Sigmoid colon (tissue), 4 donors: ENCODE measurements around the gene BPTF.

ENCODE experiments used
- POLR2A ChIP-seq, 2 donors: fragments of 450-650 bp; IDR thresholded peaks; one replicate each; pipeline ENCODE4 v1.6.1; 2016; ENCODE audit warnings: antibody characterized with exemption in 2 of 2, mild to moderate bottlenecking in 2 of 2, moderate library complexity in 2 of 2
- POLR2AphosphoS5 ChIP-seq, 4 donors: sonication (generic); formaldehyde crosslinking; IDR thresholded peaks; one replicate each; pipeline ENCODE4 v1.6.1; 2017; ENCODE audit warnings: antibody characterized with exemption in 4 of 4

- TF ChIP-seq POLR2A (IDR thresholded peaks at IDR 0.05) (no peak), POLR2AphosphoS5 (IDR thresholded peaks at IDR 0.05) (no peak)
These were observed 17.3 kb downstream of the BPTF start for GRCh38 chr17:67842648-67843047.
